ENCODE data around the gene PDE4A. TPM values are rescaled to one million over a fixed set of nuclear protein-coding genes. Genes with fewer than 3 reads are reported as not detected.
"Not testable (repeated sequence)": the region's sequence is repeated elsewhere in the genome, so short reads cannot be mapped to it uniquely, and the experiment has no call there.

The PDE4A gene
- total RNA-seq, 1 donor from 2014 or later: 2.4 TPM

DNA sequence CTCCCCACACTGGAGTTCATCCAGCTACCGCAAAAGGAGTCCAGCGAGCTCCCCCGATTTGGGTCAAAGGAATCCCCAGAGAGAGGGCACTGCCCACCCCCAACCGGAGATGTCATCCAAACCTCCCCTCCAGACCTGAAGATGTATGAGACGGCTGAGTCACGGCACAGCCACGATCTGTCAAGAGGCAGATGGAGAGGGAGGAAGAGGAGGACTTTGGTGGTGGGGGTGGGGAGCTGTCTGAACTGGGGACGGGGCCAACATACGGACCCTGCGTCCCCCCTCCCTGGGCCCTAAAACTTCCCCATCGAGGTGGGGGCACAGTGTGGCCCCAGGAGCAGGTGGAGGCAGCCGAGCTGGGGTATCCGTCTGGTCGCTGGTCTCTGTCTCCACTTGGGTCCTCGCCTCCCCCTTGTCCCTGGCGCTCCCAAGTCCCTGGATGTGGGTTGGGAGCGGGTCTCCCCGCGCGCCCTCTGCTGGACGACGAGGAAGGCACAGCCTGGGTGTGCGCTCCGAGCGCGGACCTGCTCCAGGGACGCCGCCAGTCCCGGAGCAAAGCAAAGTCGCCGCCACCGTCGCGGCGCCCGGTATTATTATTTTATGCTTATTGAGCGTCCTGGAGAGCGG, 3.8 kb downstream of the PDE4A start:
- peak; percentile 43 for DNase-seq

DNA sequence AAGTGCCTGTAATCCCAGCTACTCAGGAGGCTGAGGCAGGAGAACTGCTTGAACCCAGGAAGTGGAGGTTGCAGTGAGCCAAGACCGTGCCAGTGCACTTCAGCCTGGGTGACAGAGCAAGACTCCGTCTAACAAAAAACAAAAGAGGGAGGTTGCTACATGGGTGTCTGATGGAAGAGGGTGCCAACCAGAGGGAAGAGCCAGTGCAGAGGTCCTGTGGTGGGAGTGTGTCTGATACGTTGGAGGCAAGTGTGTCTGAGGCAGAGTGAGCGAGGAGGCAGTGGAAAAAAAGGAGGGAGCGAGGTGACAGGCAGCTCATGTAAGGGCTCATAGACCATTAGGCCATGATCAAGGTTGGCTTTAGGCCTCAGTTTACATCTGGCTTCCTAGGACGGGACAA, 6.8 kb downstream of the PDE4A start:
- DNase-seq: no peak

- DNase-seq: no peak
Measured at GRCh38 chr19:10428996-10429381, 8.7 kb downstream of the PDE4A start.

GRCh38 chr19:10430505-10431253, 10.3 kb downstream of the PDE4A start:
- no peak for DNase-seq

- no peak for DNase-seq
Measured at GRCh38 chr19:10431254-10431942, 11.1 kb downstream of the PDE4A start.

GRCh38 chr19:10431943-10432735, 11.8 kb downstream of the PDE4A start:
- no peak for DNase-seq

DNA sequence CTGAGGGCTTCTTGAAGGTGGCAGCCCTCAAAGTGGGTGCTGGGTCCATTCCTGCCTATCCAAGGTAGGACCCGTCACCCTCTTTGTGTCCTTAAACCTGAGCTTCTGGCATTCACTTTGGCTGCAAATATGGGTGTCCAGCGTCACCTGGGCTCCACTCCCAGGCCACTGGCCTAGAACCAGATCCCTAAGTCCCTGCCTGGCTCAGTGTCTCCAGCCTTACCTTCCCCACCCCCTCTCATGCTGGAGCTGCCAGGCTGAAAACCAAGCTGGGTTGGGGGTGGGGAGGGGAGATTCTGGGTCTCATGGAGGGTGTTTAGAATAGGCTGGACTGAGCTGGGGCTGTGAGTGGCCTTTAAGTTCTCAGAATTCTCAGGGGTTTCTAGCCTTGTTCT, 12.4 kb downstream of the PDE4A start:
- DNase-seq: no peak

- no peak for DNase-seq
Measured at GRCh38 chr19:10433131-10433536, 12.8 kb downstream of the PDE4A start.

GRCh38 chr19:10439588-10439987, 19.2 kb downstream of the PDE4A start:
- DNase-seq: no peak

DNA sequence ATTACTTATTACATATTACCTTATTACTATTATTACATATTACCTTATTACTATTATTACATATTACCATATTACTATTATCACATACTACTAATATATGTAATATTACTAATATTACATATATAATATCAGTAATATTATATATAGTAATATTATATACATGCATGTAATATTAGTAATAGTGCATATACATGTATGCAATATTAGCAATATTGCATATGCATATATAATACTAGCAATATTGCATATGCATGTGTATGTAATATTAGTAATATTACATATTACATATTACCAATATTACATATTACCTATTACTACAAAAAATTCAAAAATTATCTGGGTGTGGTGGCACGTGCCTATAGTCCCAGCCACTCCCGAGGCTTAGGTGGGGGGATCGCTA, 22.4 kb downstream of the PDE4A start:
- DNase-seq: no peak

DNA sequence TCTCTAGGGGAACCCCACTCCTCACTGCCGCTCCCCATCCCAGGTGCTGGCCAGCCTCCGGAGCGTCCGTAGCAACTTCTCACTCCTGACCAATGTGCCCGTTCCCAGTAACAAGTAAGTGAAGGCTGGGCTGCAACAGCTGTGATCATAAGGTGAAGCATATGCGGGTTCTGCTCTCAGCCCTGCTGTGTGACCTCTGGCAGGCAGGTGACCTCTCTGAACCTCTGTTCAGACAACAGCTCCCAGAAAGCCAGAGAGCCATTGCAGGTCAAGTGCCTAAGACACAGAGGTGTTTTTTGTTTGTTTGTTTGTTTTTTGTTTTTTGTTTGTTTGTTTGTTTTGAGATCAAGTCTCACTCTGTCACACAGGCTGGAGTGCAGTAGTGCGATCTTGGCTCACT, 28.7 kb downstream of the PDE4A start:
- no peak for DNase-seq

- DNase-seq: no peak
Measured at GRCh38 chr19:10450191-10450852, 30.0 kb downstream of the PDE4A start.

DNA sequence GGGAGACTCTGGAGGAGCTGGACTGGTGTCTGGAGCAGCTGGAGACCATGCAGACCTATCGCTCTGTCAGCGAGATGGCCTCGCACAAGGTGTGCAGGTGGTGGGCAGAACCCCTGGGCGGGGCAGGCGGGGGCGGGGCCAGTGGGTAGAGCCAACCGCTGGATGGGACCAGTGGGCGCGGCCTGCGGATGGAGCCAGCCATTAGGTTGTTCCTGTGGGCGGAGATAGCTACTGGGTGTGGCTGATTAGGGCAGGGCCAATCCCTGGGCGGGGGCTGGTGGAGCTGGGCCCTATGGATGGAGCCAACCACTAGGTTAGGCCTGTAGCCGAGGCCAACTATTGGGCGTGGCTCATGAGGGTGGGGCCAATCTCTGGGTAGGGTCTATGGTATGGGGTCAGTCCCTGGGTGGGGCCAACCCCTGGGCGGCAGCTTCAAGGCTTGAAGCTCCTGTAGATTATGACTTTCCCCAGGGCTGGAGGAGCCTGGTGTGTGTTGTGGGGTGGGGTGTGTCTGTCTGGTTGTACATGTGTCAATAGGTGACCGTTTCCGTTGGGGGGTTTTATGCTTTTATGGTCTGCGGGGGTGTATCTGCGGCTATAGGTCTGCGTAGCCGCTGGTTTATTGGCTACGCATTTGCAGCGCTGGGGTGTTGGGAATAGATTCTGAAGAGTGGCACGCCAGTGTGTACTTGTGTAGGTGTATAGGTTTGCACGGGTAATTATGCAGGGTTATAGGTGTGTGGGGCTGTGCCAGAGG, 30.7 kb downstream of the PDE4A start:
- DNase-seq: no peak

- DNase-seq: no peak
Measured at GRCh38 chr19:10452726-10453618, 32.6 kb downstream of the PDE4A start.

DNA sequence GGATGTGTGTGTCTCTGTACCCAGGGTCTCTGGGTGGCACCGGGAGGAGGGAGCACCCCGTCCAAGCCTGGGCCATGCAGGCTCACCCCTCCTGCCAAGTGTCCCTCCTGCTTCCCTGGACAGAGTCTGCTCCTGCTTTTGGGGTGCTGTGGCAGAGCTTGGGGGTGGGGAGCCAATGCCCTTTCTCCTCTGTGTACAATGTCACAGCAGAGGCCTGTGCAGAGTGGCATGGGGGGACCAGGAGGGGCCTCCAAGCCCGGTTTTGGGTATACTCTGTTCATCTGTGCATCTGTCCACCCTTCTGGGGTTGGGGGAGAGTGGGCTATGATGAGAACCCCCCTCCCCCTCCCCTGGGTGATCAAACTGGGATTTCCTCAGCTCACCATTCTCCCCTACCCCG, 33.5 kb downstream of the PDE4A start:
- DNase-seq: no peak

DNA sequence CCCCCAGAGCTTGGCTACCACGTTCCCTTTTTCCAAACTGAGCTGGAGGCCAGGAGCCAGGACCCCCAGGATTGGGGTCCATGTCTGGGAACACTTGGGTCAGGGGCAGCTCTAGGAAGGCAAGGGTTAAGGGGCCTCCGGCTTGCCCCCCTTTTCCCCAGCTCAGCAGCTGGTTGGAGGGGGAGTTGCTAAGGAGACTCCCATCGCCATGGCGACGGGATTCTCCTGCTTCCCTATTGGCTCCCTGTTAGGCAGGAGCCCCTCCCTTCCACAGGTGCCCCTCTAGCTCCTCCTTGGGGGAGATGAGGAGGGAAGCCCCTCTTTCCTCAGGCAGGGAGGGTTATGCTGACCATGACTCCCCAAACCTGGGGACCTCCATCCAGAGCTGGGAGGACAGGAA, 33.9 kb downstream of the PDE4A start:
- DNase-seq: no peak

- not testable (repeated sequence) for DNase-seq
Measured at GRCh38 chr19:10458733-10459132, 38.4 kb downstream of the PDE4A start.

- DNase-seq: no peak
Measured at GRCh38 chr19:10460714-10461046, 40.3 kb downstream of the PDE4A start.

DNA sequence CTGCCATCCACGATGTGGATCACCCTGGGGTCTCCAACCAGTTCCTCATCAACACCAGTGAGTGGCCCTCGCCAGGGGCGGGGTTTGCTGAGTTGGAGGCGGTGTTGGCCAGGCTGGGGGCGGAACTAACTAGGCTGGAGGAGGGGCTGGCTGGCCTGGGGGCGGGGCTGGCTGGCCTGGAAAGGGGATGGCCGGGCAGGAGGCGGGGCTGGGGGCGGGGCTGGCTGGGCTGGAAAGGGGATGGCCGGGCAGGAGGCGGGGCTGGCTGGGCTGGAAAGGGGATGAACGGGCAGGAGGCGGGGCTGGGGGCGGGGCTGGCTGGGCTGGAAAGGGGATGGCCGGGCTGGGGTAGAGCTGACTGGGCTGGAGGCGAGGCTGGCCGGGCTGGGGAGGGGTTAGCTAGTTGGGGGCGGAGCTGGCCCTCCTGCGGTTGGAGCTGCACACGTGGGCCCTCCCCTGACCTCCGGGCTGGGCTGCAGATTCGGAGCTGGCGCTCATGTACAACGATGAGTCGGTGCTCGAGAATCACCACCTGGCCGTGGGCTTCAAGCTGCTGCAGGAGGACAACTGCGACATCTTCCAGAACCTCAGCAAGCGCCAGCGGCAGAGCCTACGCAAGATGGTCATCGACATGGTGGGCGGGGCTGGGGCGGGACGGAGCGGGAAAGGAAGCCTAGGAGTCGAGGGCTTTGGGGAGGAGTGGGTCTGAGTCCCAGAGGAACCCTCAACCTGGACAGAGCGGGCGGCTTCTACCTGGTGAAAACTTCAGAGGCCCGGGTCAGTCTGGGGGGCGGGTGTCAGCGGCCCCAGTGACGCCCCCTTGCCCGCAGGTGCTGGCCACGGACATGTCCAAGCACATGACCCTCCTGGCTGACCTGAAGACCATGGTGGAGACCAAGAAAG, 41.0 kb downstream of the PDE4A start:
- peak; percentile 52 for DNase-seq

All from skin of body (tissue), 2 donors.